ENCODE results near the gene TRIP6. TPM values are rescaled to one million over a fixed set of nuclear protein-coding genes. Genes with fewer than 3 reads are reported as not detected.
A peak's percentile ranks its signal among the peaks of the same experiment; 100 is the strongest.

The TRIP6 gene
- total and polyA plus RNA-seq, 2 experiments from 2014 or later, result 44.6 to 112 TPM

- peaks cover 2% of the 10 kb centered on the region; the same call in 1 of the 3 replicates for H3K9me3 Mint-ChIP-seq
- H3K27me3 ChIP-seq (ENCODE audit: insufficient read depth), result no peaks in the 10 kb centered on the region
- ATAC-seq (peak; percentile 72), DNase-seq (ENCODE audit: low spot score) (peak; percentile 96)
- H3K79me2 ChIP-seq (replicated peaks; ENCODE audit: insufficient read depth), result peaks cover 8% of the 10 kb centered on the region; the same call in 1 of the 2 replicates
- H3K4me3 ChIP-seq, result peak overlapping the region; percentile 61
- no peak overlapping the region for H2AFZ ChIP-seq
- peaks cover 29% of the 10 kb centered on the region for H3K4me1 Mint-ChIP-seq
- H3K4me1 ChIP-seq (ENCODE audit: insufficient read depth), result peaks cover 17% of the 10 kb centered on the region
- H3F3A ChIP-seq (replicated peaks; ENCODE audit: low read depth), result peaks cover 15% of the 10 kb centered on the region
- peak overlapping the region; percentile 100 for H3K27ac ChIP-seq (ENCODE audit: low read depth)
- peaks cover 28% of the 10 kb centered on the region for H3K27me3 Mint-ChIP-seq (ENCODE audit: insufficient read depth, low read depth, poor library complexity)
- H3K4me3 Mint-ChIP-seq, result peak overlapping the region; percentile 76
- H3K27ac Mint-ChIP-seq, result peak overlapping the region; percentile 98
- no peak for TF ChIP-seq CTCF (conservative IDR thresholded peaks at IDR 0.05; ENCODE audit: low read depth in 2 of 2)
- TF ChIP-seq POLR2AphosphoS5 (IDR thresholded peaks at IDR 0.05; ENCODE audit: low read depth), result peak; percentile 64
- TF ChIP-seq REST (IDR thresholded peaks at IDR 0.05; ENCODE audit: unreplicated experiment), result no peak
- no peak for TF ChIP-seq STAT1 (IDR thresholded peaks at IDR 0.05; ENCODE audit: unreplicated experiment)
- TF ChIP-seq JUNB (IDR thresholded peaks at IDR 0.05; ENCODE audit: unreplicated experiment), result no peak
- no peak for TF ChIP-seq ZNF114 (CRISPR knock-in tag; IDR thresholded peaks at IDR 0.05)
- 0 out of 2 replicates have a peak, but pooled peaks have one; percentile 2 for TF ChIP-seq CREB1 (CRISPR knock-in tag; IDR thresholded peaks at IDR 0.05; ENCODE audit: low read depth)
- TF ChIP-seq ETS1 (IDR thresholded peaks at IDR 0.05), result peak; percentile 93
- no peak for TF ChIP-seq NANOG (IDR thresholded peaks at IDR 0.05; ENCODE audit: borderline replicate concordance)
- H4K20me1 ChIP-seq (replicated peaks; ENCODE audit: insufficient read depth), result no peaks in the 10 kb centered on the region
- H3K36me3 ChIP-seq (ENCODE audit: insufficient read depth), result no peaks in the 10 kb centered on the region
- peak overlapping the region; percentile 88 for H3K4me2 ChIP-seq
- peaks cover 15% of the 10 kb centered on the region for H3K36me3 Mint-ChIP-seq (ENCODE audit: low read depth)
- no peaks in the 10 kb centered on the region for H3K9me2 ChIP-seq (ENCODE audit: insufficient read depth)
Measured at GRCh38 chr7:100837099-100837836, 29.9 kb upstream of the TRIP6 start.

All from GM23338 (cell line).